GM19328 (cell line): Measurements from ENCODE around the gene MRPL10.

Experiments
- ATAC-seq: cut with Tn5 transposase; IDR thresholded peaks from one replicate; pipeline ENCODE4 v1.9.1; 2021; ENCODE audit warnings: mild to moderate bottlenecking, moderate library complexity; ENCODE audit not compliant: unreplicated experiment

MRPL10 gene

DNA sequence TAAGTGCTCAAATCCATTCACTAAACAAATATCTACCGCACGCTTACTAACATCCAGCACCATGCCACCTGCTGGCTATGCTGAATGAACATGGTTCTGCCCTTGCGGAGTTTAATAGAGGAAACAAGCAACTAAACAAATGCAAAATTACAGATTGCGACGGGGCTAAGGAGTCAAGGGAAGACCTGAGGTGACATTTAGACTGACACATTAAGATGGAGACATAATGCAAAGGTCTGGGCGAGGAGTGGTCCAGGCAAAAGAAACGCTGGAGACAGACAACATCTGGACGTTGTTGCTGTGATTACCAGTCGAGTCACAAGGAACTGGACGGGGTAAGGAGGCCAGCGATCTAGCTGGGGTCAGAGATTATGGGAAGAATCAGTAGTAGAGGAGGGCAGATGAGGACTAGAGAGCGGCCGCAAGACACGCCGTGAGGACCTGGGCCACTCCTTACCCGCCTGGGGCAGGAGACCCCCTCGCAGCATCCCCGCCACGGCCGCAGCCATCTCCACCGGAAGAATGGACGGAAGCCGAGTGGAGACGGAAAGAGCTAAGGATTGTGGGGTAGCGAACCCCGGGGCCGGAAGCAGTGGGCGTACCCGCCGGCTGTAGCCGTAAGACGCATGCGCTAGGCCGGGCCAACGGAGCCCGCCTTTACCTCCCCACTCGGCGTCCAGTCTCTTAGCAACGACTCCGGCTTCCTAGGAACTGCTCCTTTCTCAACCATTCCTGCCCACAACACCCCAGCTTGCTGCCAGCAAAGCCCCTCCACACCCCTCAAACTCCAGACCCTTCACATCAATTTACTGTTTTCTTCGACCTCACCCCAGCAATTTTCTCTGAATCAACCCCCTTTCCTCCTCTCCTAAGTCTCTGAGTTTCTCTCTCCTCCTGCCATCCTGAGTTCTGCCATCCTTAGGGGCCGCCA, at the start of gene MRPL10, which contains the start of gene LRRC46:
MRPL10 (minus strand) TSS at position 539 of the 931 bp plus-strand sequence; CDS start at position 509, 30 bp downstream.
LRRC46 (plus strand) TSS at position 668 of the 931 bp plus-strand sequence. CDS start 320 bp downstream, outside the sequence.
- peak; percentile 81 for ATAC-seq

DNA sequence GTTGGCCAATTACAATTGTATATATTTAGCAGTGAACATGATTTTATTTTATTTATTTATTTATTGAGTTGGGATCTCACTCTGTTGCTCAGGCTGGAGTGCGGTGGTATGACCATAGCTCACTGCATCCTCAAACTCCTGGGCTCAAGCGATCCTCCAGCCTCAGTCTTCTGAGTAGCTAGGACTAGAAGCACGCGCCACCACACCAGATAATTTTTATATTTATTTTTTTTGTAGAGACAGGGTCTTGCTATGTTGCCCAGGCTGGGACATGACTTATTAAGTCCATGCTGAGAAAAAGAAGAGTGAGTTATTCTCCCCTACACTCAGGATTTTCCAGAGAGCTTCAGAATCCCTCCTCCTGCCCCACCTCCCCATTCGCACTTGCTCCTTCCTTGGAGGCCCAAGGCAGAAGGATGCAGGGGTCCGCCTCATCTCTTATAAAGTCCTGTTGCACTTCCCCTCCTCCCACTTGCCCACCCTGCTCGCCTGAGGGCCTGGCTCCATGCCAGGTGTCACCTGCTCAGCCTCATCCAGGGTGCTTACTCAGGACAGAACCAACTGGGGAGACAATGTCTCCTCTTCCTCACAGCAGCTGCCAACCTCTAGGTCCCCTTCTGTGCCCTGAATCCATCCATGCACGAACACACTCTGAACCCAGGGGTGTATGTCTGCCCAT, 48.6 kb upstream of the MRPL10 start:
- no peak for ATAC-seq

DNA sequence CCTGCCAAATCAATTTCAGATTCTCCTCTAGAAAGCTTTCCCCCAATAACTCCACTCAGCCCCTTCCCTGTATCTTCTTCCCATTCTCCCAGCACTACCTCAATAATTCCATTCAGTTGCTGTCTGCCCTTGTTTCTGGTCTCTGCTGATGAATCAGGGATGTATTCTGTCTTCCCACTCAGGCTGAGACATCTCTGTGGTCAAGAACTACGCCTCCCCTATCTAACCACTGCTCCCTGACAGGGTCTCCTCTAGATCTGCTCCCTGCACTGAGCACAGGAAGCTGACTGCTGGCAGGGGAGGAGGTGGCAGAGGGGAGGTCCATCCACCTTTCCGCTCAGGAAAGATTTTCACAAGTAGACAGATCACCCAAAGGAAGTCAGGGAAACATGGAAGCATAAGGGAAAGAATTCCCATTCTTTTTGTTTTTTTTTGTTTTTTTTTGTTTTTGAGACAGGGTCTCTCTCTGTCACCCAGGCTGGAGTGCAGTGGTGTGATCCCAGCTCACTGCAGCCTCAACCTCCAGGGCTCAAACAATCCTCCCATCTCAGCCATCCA, 47.8 kb upstream of the MRPL10 start:
- no peak for ATAC-seq

DNA sequence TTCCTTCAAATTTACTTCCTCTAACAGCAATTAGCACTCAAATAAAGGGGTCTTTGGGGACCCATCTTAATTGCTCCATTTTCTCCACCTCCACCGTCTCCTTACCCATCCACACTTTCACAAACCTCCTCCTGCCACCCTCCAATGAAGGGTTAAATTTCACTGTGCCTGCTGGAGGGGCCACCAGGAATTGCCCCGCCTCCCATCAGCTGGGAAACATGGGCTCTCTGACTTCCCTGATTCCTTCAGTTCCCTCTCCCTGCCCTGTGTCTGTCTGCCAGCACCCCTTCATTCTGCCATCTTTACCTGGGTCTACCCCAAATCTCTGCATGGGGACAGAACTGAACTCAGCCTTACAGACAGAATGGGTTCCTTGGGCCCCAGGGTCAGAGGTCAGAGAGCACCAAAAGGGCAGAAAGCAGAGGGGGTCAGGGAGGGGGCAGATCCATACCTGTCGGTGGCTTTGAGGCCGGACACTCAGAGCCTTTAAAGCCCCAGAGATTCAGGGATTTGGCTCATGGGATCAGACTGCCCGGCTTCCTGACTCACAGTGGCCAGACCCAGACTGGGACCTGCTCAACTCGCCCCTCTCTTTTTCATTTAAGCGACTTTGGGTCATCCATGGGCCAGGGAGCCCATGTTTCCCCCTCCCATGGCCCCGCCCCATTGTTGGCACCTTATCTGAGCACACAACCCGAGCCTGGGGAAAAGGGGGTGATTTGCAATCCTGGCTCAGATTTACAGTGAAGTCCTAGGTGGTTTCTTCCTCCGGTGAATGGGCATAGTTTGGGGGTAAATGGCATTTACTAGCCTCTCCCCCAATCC, 47.1 kb upstream of the MRPL10 start:
- no peak for ATAC-seq

DNA sequence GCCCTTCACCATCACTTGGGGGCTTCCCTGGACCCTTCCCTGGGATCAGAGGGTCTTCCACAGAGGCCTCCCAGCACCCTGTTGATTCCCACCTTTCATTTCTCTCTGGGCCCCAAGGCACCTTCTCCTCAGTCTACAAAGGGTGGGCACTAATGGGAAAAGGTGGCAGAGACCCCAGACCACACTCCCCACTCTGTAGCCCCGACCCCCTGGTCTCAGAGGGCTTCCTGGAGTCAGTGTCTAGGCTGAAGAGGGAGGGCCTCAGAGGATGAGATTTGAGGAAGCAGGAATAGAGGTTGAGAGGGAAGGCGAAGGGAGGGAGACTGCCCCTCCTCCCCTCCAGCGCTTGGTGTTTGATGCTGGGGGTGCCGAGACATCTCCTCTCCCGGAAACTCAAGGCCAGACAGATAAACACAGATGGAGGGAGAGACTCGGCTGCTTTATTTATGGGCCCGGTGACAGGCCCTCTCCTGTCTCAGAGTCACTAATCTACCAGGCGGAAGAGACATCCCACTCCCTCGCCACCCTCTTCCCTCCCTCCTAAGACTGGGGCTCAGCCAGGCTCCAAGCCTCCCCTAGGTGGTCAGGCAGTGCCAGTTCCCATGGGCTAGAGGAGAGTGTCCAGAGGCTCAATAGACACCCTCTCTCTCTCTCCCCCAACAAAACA, 46.2 kb upstream of the MRPL10 start:
- ATAC-seq, result no peak

DNA sequence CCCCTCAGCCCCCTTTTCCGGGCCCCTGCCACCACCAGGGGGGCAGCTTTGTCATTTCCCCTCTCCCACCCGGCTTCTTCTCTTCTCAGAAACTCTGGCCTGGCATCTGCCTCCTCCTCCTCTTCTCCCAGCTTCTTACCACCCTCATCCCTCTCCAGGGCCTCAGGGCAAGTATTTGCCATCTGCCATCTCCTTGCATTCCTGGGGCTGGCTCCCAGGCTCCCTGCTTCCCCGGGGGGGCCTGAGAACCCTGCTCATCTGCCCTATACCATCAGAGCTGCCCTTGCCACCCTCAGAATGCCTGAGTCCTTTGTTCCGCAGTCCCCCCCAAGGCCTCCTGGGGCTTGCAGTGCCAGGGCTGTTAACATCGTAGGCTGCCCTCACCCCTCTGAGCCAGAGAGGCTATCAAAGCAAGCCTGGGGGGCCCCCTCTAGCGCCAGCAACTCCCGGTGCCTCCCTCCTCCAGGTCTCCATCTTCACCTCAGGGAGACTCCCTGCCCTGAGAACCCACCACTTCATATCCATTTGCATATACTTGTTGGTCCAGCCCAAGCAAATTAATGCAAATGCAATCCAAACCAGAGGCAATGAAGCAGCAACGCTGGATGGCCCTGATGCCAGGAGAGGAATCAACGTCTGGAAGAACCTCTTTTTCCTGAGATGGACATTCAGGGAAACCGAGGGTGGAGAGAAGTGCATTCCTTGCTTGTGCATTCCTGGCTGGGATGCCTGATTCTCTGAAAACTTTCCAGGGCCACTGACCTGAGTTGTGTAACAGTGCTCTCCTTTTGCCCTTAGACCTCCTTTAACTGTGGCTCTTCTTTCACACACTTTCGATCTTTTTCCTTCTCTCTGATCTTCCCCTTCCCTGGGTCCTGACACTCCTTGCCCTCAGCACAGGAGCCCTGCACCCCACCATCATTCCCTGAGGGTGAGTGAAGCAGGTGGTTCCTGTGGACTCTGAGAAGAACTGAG, 44.0 kb upstream of the MRPL10 start:
- no peak for ATAC-seq

DNA sequence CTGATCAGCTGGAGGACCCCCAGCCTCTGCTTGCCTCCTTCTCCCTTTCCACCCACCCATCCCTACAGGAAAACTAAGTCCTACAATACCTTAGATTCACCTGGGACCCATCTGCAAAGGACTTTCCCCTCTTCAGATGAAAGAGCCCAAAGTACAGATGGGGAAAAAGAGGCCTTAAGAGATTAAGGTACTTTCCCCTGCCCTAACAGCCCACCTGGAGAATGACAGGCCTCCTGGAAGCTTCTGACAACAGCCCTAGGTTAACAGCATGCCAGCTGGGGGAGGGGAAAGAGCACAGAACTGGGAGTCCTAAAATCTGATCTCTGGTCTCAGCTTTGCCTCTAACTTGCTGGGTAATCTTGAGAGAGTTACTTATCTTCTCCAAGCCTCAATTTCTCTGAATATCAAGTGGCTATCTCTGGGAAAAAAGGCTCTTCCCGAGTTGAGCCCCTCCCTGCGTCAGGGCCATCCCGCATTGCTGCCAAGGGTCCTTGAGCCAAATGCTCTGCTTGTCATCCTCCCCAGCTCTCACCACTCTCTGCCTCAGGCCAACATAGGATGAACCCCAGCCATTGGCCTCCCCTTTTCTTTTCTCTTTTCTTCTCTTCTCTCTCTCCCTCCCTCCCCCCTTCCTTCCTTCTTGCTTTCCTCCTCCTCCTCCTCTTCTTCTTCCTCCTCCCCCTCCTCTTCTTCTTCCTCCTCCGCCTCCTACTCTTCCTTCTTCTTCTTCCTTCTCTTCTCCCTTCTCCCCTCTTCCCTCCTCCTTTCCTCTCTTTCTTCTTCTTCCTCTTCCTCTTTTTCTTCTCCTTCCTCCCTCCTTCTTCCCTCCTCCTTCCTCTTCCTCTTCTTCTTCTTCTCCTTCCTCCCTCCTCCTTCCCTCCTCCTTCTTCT, 42.1 kb upstream of the MRPL10 start:
- no peak for ATAC-seq

DNA sequence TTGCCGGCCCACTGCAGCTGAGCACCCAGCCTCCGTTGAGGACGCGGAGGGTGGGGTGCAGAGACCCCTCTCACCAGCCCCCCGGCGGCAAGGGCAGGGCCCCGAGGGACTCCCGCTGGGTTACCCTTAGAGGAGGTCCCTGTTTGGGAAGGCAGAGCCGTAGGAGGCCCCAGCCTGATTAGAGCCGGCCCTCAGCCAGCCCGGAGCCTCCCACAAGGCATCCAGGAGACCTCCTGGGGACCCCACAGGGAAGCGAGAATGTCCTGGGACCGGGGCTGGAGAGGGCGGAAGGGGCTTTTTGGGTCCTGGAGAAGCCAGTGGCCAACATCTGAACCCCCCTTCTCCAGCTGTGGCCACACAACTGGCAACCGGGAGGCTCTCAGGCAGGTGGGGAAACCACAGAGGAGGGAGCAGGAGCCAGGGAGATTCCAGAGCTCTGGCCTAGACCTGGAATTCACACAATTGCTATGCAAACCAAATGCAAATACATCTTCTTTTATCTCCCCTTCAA, 41.4 kb upstream of the MRPL10 start:
- ATAC-seq, result no peak

DNA sequence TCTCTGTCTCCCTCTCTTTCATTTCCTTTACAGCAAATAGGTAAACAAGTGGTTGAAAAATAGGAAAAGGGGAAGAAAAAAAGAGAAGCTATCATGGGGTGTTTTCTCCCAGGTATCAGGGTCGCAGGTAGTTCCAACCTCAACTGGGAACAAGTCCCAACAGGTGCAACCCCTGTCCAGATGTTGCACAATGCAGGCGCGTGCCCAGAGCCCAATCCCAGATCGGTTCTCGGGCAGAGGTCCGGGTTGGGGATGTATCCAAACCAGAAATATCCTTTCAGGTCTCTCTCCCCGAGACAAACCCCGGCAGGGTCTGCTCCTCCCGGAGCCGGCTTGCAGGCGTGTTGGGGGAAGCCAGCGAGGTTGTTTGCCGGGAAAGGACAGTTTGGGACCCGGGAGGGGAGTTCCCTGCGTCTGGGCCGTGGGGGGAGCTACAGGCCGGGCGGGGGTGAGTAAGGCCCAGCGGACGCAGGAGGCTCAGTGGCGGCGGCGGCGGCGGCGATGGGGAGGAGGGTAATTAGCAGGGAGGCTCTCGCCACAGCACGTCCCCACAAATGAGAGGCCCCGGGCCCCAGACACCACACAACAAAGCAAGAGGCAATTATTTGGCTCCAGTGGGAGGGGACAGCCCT, 40.8 kb upstream of the MRPL10 start:
- no peak for ATAC-seq

DNA sequence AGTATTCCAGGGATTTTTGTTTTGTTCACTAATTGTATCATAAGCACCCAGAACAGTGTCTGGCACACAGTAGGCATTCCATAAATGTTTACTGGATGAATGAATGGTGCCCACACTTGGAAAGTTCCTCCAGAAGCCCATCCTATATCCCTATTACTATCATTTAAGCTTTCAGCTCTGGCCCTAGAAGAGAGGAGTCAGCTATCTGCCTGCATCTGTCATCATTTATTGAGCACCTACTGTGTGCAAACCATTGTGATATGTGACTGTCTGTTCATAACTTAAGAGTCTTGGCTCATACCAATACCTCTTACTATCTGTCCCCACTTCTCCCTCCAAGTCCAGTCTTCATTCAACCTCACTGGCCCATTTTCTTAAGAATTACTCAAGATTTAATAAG, 39.7 kb upstream of the MRPL10 start:
- no peak for ATAC-seq

DNA sequence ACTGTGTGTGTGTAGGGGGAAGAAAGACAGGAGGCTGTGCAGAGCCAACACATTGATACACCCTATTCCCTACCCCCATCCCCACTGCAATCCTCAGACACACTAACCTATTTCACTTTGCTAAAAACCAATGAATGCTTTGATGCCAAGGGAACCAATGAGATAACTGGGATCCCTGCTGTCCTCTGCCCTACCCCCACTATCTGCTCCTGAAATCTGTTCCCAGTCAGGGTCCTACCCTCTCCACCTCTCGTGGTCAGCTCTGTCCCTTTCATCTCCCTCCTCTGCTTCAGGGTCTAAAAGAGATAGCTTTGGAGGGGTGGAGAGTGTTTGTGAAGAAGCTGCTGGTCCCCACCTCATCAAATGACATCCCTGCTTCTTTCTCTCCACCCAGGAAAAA, 38.7 kb upstream of the MRPL10 start:
- ATAC-seq, result no peak

DNA sequence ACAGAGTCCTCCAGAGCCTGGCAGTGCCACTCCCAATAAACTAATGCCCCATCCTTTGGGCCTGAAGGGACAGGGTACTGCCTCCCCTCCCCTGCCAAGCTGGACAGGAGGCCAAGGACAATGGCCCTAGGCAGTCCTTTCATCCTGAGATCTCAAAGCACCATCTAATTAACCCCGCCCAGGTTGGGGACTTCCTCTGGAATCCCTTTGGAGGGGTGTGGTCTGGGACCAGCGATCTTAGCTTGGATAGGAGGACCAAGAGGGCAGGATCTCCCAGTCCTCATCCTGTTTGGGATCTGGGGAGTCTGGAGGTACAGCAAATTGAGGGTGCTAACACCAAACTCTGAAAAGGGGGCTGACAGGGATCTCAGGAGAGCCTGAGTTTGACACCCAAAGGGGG, 37.8 kb upstream of the MRPL10 start:
- ATAC-seq, result no peak

DNA sequence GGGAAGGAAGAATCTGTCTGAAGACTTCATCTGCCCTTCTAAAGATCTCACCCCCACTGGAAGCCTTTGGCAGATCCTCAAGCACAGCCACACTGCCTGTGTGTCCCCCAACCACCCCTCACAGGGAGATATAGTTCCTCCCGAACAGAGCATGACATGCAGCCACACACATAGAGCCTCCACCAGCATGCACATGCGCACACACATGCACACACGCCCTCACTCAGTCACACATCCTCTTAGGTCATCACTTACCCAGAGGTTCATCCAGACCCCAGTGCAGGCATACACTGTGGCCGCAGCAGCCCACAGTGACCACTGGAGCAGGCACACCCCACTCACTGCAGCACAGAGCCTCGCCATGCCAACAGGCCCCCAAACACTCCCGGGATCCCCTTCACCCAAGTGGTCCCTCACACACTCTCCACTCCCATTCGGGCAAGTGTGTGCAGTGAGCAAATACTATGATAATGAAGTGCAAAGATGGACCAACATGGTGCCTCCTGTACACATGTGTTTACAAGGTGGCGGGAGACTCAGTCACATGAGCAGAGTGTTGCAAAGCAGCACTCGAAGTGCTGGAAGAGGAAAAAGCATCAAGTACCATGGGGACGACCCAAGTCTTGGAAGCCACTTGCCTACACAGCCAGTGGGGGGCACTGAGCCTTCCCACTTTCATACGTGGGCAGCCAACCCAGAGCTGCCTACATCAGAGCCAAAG, 36.6 kb upstream of the MRPL10 start:
- ATAC-seq, result no peak

DNA sequence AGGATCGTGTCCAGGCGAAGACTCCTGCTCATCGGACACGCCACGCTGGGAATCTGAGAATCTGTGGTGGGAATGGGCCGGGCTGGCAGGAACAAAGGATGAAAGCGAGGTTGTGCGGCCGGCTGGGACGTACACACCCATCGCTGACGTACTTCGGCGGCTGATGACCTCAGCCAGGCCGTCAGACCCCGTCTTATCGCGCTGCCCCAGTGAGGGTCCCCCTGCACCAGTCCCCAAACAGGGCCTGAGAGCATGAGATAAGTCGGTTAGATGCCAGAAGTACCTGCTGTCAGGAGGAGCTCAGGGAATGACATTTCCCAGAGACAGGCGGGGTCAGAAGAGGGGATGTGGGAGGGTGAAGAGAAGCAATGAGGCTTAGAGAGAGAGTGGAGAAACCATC, 35.6 kb upstream of the MRPL10 start:
- no peak for ATAC-seq

DNA sequence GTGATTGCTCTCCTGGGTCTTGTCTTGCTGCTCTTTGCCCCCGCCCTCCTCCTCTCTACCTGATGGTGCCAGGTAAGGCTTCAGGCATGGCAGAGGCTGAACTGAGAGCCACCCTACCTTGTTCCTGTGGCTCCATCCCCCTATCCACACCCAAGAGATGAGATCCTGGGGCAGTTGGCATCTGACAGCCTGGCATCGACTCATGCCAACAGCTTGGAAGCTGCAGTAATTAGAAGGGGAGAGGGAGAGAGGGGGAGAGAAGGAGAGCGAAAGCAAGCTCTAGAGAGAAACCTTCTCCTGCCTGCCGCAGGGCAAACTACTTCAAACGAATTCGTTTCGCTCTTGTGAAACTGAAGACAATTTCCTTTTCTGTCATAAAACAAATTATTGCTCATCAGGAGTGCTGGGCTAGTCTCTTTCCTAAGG, 33.5 kb upstream of the MRPL10 start:
- no peak for ATAC-seq

DNA sequence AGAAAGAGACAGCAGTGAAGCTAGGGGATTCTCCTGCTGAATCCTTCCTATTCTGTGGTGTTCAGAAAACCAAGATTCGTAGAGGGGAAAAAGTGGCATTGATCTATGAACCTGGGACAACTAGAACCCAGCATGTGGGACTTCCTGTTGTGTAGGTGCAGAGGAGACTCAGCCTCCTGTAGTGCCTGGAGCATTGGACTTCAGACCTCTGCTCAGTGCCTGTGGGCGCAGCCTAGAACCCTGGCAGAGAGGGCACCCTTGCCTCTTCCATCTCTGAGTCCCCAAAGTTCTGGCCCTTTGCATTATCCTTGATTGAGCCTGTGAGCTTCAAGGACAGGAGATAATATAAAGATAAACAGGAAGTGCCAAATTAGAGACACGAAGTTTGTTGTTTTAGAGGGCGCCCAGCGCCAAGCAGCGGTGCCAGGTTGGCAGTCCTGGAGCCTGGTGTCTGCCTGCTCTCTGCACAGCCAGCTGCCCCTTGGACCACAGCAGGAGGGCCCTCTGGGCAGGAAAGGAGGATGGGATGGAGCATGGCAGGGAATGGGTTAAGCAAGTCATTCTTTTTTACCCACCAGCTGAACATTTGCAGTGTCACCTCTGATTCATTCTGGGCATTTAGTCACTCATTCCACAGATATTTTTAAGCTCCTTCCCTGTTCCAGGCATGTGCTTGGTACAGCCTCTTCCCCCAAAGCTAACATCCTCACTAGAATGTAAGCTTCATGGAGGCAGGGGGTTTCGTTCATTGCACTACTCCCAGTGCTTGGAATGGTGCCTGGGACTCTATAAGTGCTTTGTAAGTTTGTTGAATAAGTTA, 31.5 kb upstream of the MRPL10 start:
- ATAC-seq, result no peak
